VCaP (cell line): Measurements from ENCODE around the gene PDGFA.

Source experiments
- H3K27ac ChIP-seq: fragments of 450-650 bp; 2 replicates; pipeline ENCODE4 v1.5.1; 2017
- CTCF ChIP-seq: fragments of 450-650 bp; conservative IDR thresholded peaks from 2 replicates; pipeline ENCODE4 v1.5.1; 2017; ENCODE audit warnings: mild to moderate bottlenecking, moderate library complexity

The PDGFA gene

GRCh38 chr7:486216-486743 lies 33.4 kb downstream of the PDGFA start:
- H3K27ac ChIP-seq, result no peak overlapping the region
- no peak for TF ChIP-seq CTCF

GRCh38 chr7:485188-486081 lies 34.2 kb downstream of the PDGFA start:
- TF ChIP-seq CTCF, result no peak
- H3K27ac ChIP-seq, result no peak overlapping the region; the same call in 1 of the 2 replicates

- no peak overlapping the region; the same call in 1 of the 2 replicates for H3K27ac ChIP-seq
- TF ChIP-seq CTCF, result no peak
Measured at GRCh38 chr7:484356-485101, 35.1 kb downstream of the PDGFA start.

GRCh38 chr7:483656-484355 lies 35.8 kb downstream of the PDGFA start:
- TF ChIP-seq CTCF, result no peak
- no peak overlapping the region for H3K27ac ChIP-seq

GRCh38 chr7:482521-483083 lies 37.0 kb downstream of the PDGFA start:
- H3K27ac ChIP-seq, result no peak overlapping the region
- no peak for TF ChIP-seq CTCF

GRCh38 chr7:481219-481930 lies 38.3 kb downstream of the PDGFA start:
- H3K27ac ChIP-seq, result no peak overlapping the region
- TF ChIP-seq CTCF, result no peak
